ENCODE measurements around the gene WIPF2. TPM values are rescaled to one million over a fixed set of nuclear protein-coding genes. Genes with fewer than 3 reads are reported as not detected.

WIPF2 gene
- total RNA-seq, 1 donor = 11.8 TPM

- H3K9me3 ChIP-seq (ENCODE audit: low read depth, low read length) = no peaks in the 10 kb centered on the region
- H3K27me3 ChIP-seq (ENCODE audit: insufficient read depth, low read length) = no peaks in the 10 kb centered on the region
- no peak overlapping the region for H3K4me3 ChIP-seq (ENCODE audit: low read length)
- H3K4me1 ChIP-seq (ENCODE audit: insufficient read depth, low read length) = peaks cover 76% of the 10 kb centered on the region
Observed at GRCh38 chr17:40307740-40308239, 88.7 kb downstream of the WIPF2 start.

GRCh38 chr17:40309031-40309948 is 90.2 kb downstream of the WIPF2 start, which contains the start of gene RARA:
Gene RARA, plus strand, starts transcription at chr17:40309180. Its CDS starts 22,039 bp downstream, at chr17:40331219.
- Histone ChIP-seq H3K4me1 (ENCODE audit: insufficient read depth, low read length) (peaks cover 80% of the 10 kb centered on the region), H3K4me3 (ENCODE audit: low read length) (peak within 1 kb of the TSS; percentile 7), H3K27me3 (ENCODE audit: insufficient read depth, low read length) (no peaks in the 10 kb centered on the region), H3K9me3 (ENCODE audit: low read depth, low read length) (no peaks in the 10 kb centered on the region)

- H3K4me3 ChIP-seq (ENCODE audit: low read length) = no peak overlapping the region
- no peaks in the 10 kb centered on the region for H3K27me3 ChIP-seq (ENCODE audit: insufficient read depth, low read length)
- no peaks in the 10 kb centered on the region for H3K9me3 ChIP-seq (ENCODE audit: low read depth, low read length)
- peaks cover 88% of the 10 kb centered on the region for H3K4me1 ChIP-seq (ENCODE audit: insufficient read depth, low read length)
Observed at GRCh38 chr17:40309949-40310510, 90.9 kb downstream of the WIPF2 start.

- H3K4me1 ChIP-seq (ENCODE audit: insufficient read depth, low read length) = peaks cover 97% of the 10 kb centered on the region
- no peaks in the 10 kb centered on the region for H3K27me3 ChIP-seq (ENCODE audit: insufficient read depth, low read length)
- no peaks in the 10 kb centered on the region for H3K9me3 ChIP-seq (ENCODE audit: low read depth, low read length)
- H3K4me3 ChIP-seq (ENCODE audit: low read length) = no peak overlapping the region
Observed at GRCh38 chr17:40310882-40311391, 91.8 kb downstream of the WIPF2 start.

- Histone ChIP-seq H3K9me3 (ENCODE audit: low read depth, low read length) (no peaks in the 10 kb centered on the region), H3K4me3 (ENCODE audit: low read length) (no peak overlapping the region)
Observed at GRCh38 chr17:40311575-40311974, 92.5 kb downstream of the WIPF2 start.

GRCh38 chr17:40312131-40312731 is 93.1 kb downstream of the WIPF2 start:
- Histone ChIP-seq H3K9me3 (ENCODE audit: low read depth, low read length) (no peaks in the 10 kb centered on the region), H3K4me1 (ENCODE audit: insufficient read depth, low read length) (peaks cover 99% of the 10 kb centered on the region), H3K4me3 (ENCODE audit: low read length) (no peak overlapping the region), H3K27me3 (ENCODE audit: insufficient read depth, low read length) (no peaks in the 10 kb centered on the region)

More at GRCh38 chr17:40311575-40311974, 92.5 kb downstream of the WIPF2 start:
- no peaks in the 10 kb centered on the region for H3K27me3 ChIP-seq (ENCODE audit: insufficient read depth, low read length)
- peaks cover 99% of the 10 kb centered on the region for H3K4me1 ChIP-seq (ENCODE audit: insufficient read depth, low read length)

- Histone ChIP-seq H3K9me3 (ENCODE audit: low read depth, low read length) (no peaks in the 10 kb centered on the region), H3K4me1 (ENCODE audit: insufficient read depth, low read length) (peaks cover 98% of the 10 kb centered on the region), H3K27me3 (ENCODE audit: insufficient read depth, low read length) (no peaks in the 10 kb centered on the region), H3K4me3 (ENCODE audit: low read length) (no peak overlapping the region)
Observed at GRCh38 chr17:40312893-40313667, 94.0 kb downstream of the WIPF2 start.

GRCh38 chr17:40313668-40314583 is 94.8 kb downstream of the WIPF2 start:
- H3K4me3 ChIP-seq (ENCODE audit: low read length) = no peak overlapping the region
- H3K9me3 ChIP-seq (ENCODE audit: low read depth, low read length) = no peaks in the 10 kb centered on the region
- H3K4me1 ChIP-seq (ENCODE audit: insufficient read depth, low read length) = peaks cover 91% of the 10 kb centered on the region
- no peaks in the 10 kb centered on the region for H3K27me3 ChIP-seq (ENCODE audit: insufficient read depth, low read length)

- Histone ChIP-seq H3K4me3 (ENCODE audit: low read length) (no peak overlapping the region), H3K27me3 (ENCODE audit: insufficient read depth, low read length) (no peaks in the 10 kb centered on the region), H3K4me1 (ENCODE audit: insufficient read depth, low read length) (peaks cover 90% of the 10 kb centered on the region), H3K9me3 (ENCODE audit: low read depth, low read length) (no peaks in the 10 kb centered on the region)
Observed at GRCh38 chr17:40314584-40314956, 95.5 kb downstream of the WIPF2 start.

- H3K4me3 ChIP-seq (ENCODE audit: low read length) = no peak overlapping the region
Observed at GRCh38 chr17:40315206-40315605, 96.1 kb downstream of the WIPF2 start.

GRCh38 chr17:40315678-40316570 is 96.8 kb downstream of the WIPF2 start:
- Histone ChIP-seq H3K27me3 (ENCODE audit: insufficient read depth, low read length) (no peaks in the 10 kb centered on the region), H3K4me3 (ENCODE audit: low read length) (no peak overlapping the region), H3K4me1 (ENCODE audit: insufficient read depth, low read length) (peaks cover 90% of the 10 kb centered on the region), H3K9me3 (ENCODE audit: low read depth, low read length) (no peaks in the 10 kb centered on the region)

More at GRCh38 chr17:40315206-40315605, 96.1 kb downstream of the WIPF2 start:
- Histone ChIP-seq H3K27me3 (ENCODE audit: insufficient read depth, low read length) (no peaks in the 10 kb centered on the region), H3K4me1 (ENCODE audit: insufficient read depth, low read length) (peaks cover 90% of the 10 kb centered on the region), H3K9me3 (ENCODE audit: low read depth, low read length) (no peaks in the 10 kb centered on the region)

- no peaks in the 10 kb centered on the region for H3K9me3 ChIP-seq (ENCODE audit: low read depth, low read length)
- H3K4me1 ChIP-seq (ENCODE audit: insufficient read depth, low read length) = peaks cover 90% of the 10 kb centered on the region
- H3K4me3 ChIP-seq (ENCODE audit: low read length) = peak overlapping the region; percentile 98
- H3K27me3 ChIP-seq (ENCODE audit: insufficient read depth, low read length) = no peaks in the 10 kb centered on the region
Observed at GRCh38 chr17:40316571-40317344, 97.7 kb downstream of the WIPF2 start.

Data from mononuclear cell (primary cell).